ENCODE data around the gene FMNL2. TPM values are rescaled to one million over a fixed set of nuclear protein-coding genes. Genes with fewer than 3 reads are reported as not detected.
"Not testable (repeated sequence)": the region's sequence is repeated elsewhere in the genome, so short reads cannot be mapped to it uniquely, and the experiment has no call there.

FMNL2 gene
- total RNA-seq, 2 experiments from 2014 or later: 2.5 to 2.7 TPM

DNA sequence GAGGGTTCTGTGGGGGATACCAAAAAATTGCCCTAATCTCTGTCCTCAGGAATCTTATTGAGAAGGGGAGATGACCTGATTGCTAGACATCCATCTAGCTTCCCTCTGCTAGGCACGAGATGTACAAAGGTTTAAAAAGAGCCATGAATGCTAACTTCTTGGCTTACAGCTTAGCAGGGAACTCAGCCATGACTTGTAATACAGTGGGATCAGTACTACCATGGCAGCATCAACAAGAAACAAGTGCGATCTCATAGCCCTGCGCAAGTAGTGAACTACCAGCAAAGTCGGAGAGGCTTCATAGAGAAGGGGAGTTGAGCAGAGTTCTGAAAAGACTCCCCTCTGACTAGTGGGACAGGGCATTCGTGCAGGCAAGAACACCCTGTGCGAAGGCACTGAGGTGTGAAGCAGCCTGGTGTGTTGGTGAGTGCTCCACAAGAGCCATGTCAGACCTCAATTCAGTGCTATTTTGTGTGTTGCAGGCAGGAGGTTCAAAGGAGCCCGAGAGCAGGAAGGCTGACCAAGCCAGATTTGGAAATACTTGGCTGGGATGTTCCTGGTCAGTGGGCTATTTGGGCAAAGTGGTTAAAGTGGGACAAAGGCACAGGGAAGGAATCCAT lies 130.0 kb downstream of the FMNL2 start:
- Mint-ChIP-seq H3K4me3 (no peak overlapping the region), H3K27me3 (ENCODE audit: low read depth) (peaks cover 20% of the 10 kb centered on the region), H3K4me1 (ENCODE audit: low read depth) (peaks cover 9% of the 10 kb centered on the region), H3K36me3 (ENCODE audit: low read depth) (no peaks in the 10 kb centered on the region), H3K9me3 (no peaks in the 10 kb centered on the region), H3K27ac (no peak overlapping the region)
- DNase-seq: no peak
- CTCF ChIA-PET: no interaction called here
- intact Hi-C loops (cut with micrococcal nuclease): no loop called here

DNA sequence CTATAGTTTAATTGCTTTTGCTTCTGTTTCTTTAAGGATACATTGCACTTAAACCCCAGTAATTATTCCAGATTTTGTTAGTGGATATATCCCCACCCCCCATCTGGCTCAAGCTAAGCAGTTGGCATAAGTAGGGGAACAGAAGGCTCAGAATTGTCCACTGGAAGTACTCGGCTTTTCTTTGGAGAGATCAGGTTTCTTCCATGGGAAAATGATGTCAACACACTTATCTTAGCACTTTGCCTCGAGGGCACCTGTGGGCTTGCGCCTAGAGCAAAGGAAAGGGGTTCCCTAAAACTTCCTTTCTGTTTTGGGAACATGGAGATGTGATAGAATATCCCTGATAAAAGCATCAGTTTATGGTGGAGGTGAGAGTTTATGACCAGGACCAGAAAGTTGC lies 130.6 kb downstream of the FMNL2 start:
- CTCF ChIA-PET: no interaction called here
- peaks cover 9% of the 10 kb centered on the region for H3K4me1 Mint-ChIP-seq (ENCODE audit: low read depth)
- no peak overlapping the region for H3K27ac Mint-ChIP-seq
- H3K36me3 Mint-ChIP-seq (ENCODE audit: low read depth): no peaks in the 10 kb centered on the region
- H3K27me3 Mint-ChIP-seq (ENCODE audit: low read depth): peaks cover 20% of the 10 kb centered on the region
- intact Hi-C loops (cut with micrococcal nuclease): no loop called here
- no peaks in the 10 kb centered on the region for H3K9me3 Mint-ChIP-seq
- H3K4me3 Mint-ChIP-seq: no peak overlapping the region
- no peak for DNase-seq

DNA sequence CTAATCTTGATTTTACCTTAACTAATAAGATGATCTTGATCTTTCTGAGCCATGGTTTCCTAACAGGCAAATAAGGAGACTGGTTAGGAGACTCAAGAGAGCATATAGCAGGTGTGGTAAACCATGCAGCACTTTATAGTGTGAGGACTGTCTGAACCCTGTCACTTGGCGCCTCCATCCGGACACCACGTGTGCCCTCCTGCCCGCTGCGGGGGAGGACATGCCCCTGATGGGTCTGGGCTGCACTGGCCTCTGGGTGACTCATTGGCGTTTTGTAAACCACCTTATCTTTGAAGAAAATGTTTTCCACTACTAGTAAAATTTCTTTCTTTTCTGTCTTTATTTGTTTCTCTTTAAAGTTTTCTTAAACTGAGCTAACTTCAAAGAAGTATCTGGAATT lies 131.1 kb downstream of the FMNL2 start:
- H3K27me3 Mint-ChIP-seq (ENCODE audit: low read depth): peaks cover 21% of the 10 kb centered on the region
- CTCF ChIA-PET: no interaction called here
- no peaks in the 10 kb centered on the region for H3K9me3 Mint-ChIP-seq
- H3K27ac Mint-ChIP-seq: no peak overlapping the region
- H3K4me1 Mint-ChIP-seq (ENCODE audit: low read depth): peaks cover 9% of the 10 kb centered on the region
- intact Hi-C loops (cut with micrococcal nuclease): no loop called here
- no peaks in the 10 kb centered on the region for H3K36me3 Mint-ChIP-seq (ENCODE audit: low read depth)
- H3K4me3 Mint-ChIP-seq: no peak overlapping the region
- no peak for DNase-seq

DNA sequence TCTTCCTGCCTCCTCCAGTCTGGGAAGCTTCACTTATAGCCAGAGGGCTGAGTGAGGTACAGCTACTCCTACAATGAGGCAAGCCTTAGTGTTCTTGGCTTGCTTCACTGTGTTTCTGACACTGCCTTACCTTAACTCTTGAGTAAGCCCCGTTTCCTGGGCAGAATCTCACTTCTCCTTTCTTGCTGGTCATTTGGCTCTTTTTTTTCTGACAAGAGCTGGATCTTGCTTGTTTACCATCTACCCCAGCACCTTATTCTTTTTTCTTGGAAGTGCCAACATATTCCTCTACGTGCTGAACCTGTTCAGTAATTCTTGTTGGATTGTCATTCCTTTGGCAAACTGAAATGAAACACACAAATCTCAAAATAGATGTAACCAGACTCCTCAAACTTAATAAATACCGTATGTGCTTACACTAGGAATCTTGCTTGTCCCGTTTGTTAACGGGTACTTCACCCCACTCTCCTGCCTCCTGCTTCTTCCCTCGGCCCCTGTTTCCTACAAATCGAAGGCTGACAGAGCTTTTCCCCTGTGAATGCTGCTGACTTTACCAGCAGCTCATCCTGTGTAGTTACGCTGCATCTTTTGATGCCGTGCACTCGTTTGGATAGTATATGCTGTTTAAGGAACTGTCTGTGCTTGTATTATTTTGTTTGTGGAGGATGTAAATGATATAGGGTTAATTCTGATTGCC lies 132.2 kb downstream of the FMNL2 start:
- Mint-ChIP-seq H3K4me3 (no peak overlapping the region), H3K4me1 (ENCODE audit: low read depth) (peaks cover 9% of the 10 kb centered on the region), H3K27ac (no peak overlapping the region), H3K36me3 (ENCODE audit: low read depth) (no peaks in the 10 kb centered on the region), H3K9me3 (no peaks in the 10 kb centered on the region), H3K27me3 (ENCODE audit: low read depth) (peaks cover 22% of the 10 kb centered on the region)
- CTCF ChIA-PET: no interaction called here
- intact Hi-C loops (cut with micrococcal nuclease): no loop called here
- DNase-seq: no peak

DNA sequence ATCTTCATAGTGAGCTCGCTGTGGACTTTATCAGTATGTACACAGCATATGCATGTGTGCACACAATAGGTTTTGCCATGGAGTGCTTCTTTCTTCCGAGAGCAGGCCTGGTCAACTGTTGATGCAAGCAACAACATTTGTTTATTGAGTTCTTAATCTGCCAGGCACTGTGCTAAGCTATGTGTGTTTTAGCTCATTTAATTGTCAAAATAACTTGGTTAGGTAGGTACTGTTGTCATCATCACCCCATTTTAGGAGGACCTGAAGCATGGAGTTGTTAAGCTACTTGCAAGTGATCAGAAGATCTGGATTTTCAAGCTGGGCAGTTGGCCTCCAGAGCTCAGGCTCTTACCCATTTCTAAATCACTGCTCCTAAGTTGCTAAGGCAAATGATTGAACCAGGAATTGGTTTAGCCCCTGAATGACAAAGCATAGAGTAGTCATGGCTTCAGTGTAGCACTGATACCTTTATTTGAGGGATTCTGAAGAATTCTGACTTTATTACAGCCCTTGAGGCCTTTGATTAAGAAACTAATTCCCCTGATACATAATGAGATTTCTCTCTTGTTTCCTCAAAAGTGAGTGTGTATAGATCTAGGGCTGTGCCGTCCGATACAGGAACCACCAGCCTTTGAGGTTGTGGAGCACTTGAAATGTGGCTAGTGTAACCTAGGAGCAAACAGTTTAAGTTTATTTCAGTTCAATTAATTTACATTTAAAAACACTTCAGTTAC lies 132.9 kb downstream of the FMNL2 start:
- Mint-ChIP-seq H3K4me3 (no peak overlapping the region), H3K36me3 (ENCODE audit: low read depth) (no peaks in the 10 kb centered on the region), H3K4me1 (ENCODE audit: low read depth) (peaks cover 9% of the 10 kb centered on the region), H3K9me3 (no peaks in the 10 kb centered on the region), H3K27me3 (ENCODE audit: low read depth) (peaks cover 16% of the 10 kb centered on the region), H3K27ac (no peak overlapping the region)
- CTCF ChIA-PET: no interaction called here
- intact Hi-C loops (cut with micrococcal nuclease): loop anchor here (2.0 kb wide), 1 partner anchor 47 kb away; no protein-coding TSS in a partner anchor
- no peak for DNase-seq

DNA sequence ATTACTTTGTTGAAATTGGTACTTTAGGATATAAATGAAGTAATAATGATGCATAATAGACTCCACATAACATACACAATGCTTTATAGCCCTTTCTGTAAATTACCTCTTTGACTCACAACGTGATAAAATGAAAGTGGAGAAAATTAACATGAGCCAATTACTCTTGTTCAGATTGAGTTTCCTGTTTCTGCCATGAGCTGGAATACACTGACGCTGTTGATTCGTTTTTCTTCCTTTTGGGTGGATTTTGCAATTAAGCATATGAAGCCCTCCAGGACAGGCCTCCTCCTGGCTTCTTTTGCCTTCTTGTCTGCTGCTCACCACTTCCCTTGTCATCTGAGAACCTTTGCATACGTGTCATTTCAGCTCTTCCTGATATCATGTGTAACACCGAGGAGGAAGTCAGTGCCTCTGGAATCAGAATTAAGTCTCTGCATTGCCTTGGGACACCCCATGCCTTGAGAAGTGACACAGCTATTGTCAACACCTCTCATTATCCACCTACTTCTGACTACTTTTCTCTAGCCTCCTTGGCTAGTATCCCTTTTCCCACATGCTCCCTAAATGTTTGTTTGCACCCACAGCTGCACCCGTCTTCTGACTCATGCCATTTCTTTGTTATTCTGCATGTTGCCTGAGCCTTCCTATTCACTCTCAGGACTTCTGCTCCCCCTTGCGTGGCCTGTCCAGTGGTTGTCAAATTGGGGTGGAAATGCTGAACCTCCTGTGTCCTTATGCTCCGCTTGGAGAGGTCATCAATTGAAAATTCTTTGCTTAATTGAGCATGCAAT lies 134.1 kb downstream of the FMNL2 start:
- DNase-seq: no peak
- Mint-ChIP-seq H3K4me1 (ENCODE audit: low read depth) (peaks cover 9% of the 10 kb centered on the region), H3K9me3 (no peaks in the 10 kb centered on the region), H3K27ac (no peak overlapping the region), H3K27me3 (ENCODE audit: low read depth) (peaks cover 15% of the 10 kb centered on the region), H3K36me3 (ENCODE audit: low read depth) (no peaks in the 10 kb centered on the region), H3K4me3 (no peak overlapping the region)
- intact Hi-C loops (cut with micrococcal nuclease): loop anchor here (2.0 kb wide), 1 partner anchor 48 kb away; no protein-coding TSS in a partner anchor
- CTCF ChIA-PET: no interaction called here

DNA sequence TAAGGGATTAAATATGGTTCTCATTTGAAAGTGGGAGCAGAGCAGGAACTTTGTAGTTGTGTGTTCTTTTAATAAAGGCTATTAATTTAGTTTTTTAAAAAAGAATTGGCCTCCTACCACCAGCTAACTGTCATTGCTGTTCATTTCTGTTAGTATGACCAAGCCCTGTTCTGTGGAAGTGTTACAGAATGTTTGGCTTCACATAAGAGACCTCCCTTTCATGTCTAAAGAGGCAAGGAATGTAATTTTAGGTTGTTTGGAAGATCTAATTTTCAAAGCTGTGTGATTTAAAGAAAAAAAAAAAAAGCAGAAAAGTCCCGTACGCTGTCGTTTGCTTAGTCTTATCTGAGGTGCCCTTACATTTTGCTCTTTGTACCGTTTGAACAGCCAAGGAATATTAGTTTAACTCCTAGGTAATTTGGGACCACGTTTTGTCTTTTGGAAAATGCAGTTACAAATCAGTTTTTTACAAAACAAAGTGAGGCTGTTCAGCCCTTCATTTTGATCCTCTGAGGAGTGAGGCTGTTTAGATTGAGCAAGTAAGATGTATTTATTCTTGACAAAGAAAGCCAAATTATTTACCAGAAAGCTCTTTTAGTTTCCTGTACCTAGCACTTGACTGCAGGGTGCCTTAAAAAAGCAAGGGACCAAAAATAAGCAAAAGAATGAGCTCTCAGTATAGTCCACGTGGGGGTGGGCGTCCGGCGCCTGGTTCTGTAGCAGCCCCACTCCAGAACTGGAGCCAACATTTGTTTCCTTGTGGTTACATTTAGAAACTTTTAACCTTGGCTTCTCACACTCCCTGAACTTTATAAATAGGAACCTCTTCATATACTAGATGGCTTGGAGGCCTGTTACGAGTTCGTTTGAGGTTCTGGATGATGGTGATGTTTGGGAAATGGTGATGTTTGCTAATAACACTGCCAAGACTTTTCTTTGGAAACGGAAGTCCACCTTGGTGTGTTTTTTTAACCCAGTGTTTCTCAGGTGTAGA lies 136.2 kb downstream of the FMNL2 start:
- H3K4me1 Mint-ChIP-seq (ENCODE audit: low read depth): peaks cover 9% of the 10 kb centered on the region
- no peak for DNase-seq
- CTCF ChIA-PET: interaction anchor here (0.7 kb wide), 1 partner anchor 502 kb away, joined by 3 read pairs; no protein-coding TSS in a partner anchor
- no peak overlapping the region for H3K4me3 Mint-ChIP-seq
- H3K36me3 Mint-ChIP-seq (ENCODE audit: low read depth): no peaks in the 10 kb centered on the region
- peaks cover 7% of the 10 kb centered on the region for H3K27me3 Mint-ChIP-seq (ENCODE audit: low read depth)
- H3K9me3 Mint-ChIP-seq: no peaks in the 10 kb centered on the region
- no peak overlapping the region for H3K27ac Mint-ChIP-seq
- intact Hi-C loops (cut with micrococcal nuclease): no loop called here

DNA sequence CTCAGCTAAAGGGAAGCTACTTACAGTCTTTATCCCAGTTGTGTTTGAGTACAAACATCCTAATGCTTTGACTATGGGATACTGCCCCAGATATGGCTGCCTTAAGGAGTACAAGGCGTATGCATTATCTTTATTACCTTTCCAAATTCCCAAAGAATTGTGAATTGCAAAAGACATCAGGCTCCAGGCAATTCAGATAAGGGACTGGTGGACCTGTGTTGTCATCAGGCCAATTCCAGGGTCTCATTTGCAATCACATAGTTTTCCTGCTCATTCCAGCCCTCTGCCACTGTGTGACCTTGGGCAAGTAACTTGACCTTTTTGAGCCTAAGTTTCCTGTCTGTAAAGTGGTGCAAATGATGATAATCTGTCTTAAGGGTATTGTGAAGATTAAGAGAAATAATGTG lies 137.5 kb downstream of the FMNL2 start:
- Mint-ChIP-seq H3K27ac (no peak overlapping the region), H3K27me3 (ENCODE audit: low read depth) (peaks cover 5% of the 10 kb centered on the region), H3K4me3 (no peak overlapping the region), H3K4me1 (ENCODE audit: low read depth) (peaks cover 9% of the 10 kb centered on the region), H3K36me3 (ENCODE audit: low read depth) (no peaks in the 10 kb centered on the region), H3K9me3 (no peaks in the 10 kb centered on the region)
- DNase-seq: no peak
- intact Hi-C loops (cut with micrococcal nuclease): no loop called here
- CTCF ChIA-PET: no interaction called here

DNA sequence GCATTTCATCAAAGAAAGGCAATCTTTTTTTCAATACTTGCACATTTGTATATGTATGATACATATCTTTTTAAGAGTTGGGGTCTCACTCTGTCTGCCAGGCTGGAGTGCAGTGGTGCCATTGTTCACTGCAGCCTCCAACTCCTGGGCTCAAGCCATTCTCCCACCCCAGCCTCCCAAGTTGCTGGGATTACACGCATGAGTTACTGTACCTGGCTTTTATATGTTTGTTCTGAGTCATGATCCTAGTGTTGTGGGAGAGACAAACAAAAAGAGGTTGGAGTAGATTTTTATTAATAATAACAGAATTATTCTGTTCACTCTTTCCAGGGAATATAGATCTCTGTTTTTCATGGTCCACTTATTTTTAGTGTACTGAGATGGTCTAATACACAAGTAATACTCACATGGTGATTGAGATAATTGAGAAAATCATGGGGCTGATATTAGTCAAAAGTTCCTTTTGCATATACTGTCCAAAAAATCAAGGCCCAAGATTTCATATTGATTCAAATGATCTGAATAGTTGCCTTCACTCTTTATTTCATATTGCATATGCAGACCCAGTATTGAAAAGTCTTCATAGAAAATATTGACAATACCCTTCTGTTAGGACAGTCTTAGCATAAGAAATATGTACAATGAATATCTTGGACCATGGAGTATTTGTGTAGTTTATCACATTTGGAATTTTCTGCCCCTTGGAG lies 138.3 kb downstream of the FMNL2 start:
- no peak for DNase-seq
- Mint-ChIP-seq H3K27me3 (ENCODE audit: low read depth) (peaks cover 8% of the 10 kb centered on the region), H3K4me1 (ENCODE audit: low read depth) (peaks cover 9% of the 10 kb centered on the region), H3K4me3 (no peak overlapping the region), H3K27ac (no peak overlapping the region), H3K36me3 (ENCODE audit: low read depth) (no peaks in the 10 kb centered on the region), H3K9me3 (no peaks in the 10 kb centered on the region)
- intact Hi-C loops (cut with micrococcal nuclease): no loop called here
- CTCF ChIA-PET: no interaction called here

DNA sequence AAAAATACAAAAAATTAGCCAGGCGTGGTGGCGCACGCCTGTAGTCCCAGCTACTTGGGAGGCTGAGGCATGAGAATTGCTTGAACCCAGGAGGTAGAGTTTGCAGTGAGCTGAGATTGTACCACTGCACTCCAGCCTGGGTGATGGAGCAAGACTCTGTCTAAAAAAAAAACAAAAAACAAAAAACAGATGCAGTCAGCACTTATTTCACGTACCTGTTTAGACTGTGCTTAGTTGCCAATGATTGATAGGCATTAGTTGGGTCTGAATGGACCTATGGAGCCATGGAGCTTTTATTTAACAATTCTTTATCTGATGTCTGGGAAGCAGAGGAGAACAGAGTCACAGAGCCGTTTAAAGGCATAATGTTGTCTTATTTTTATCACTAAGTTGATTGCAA lies 139.5 kb downstream of the FMNL2 start:
- H3K9me3 Mint-ChIP-seq; intact Hi-C loops (cut with micrococcal nuclease); H3K4me3 Mint-ChIP-seq; DNase-seq; H3K4me1 Mint-ChIP-seq (ENCODE audit: low read depth); H3K36me3 Mint-ChIP-seq (ENCODE audit: low read depth); H3K27me3 Mint-ChIP-seq (ENCODE audit: low read depth); H3K27ac Mint-ChIP-seq: not testable (repeated sequence)
- CTCF ChIA-PET: interaction anchor here (1.2 kb wide), 1 partner anchor 13 kb away, joined by 4 read pairs; no protein-coding TSS in a partner anchor

DNA sequence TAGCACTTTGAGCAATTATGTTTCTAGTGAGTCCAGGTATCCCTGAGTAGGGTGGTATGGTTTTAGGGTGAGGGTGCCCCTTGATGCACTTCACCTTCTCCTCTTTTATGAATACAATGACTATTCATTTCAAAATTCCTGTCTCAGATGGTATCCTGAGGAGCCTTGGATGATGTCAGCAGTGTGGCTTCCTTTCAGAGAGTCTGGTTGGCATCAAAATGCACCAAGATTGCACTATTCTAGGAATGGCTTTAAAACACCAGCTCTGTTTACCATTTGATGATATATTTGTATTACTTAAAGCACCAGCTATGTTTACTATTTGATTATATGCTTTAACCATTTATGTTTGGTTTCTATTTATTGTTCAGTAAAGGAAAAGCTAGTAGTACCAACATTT lies 141.0 kb downstream of the FMNL2 start:
- Mint-ChIP-seq H3K27ac (no peak overlapping the region), H3K36me3 (ENCODE audit: low read depth) (no peaks in the 10 kb centered on the region), H3K4me3 (no peak overlapping the region), H3K9me3 (no peaks in the 10 kb centered on the region), H3K4me1 (ENCODE audit: low read depth) (no peaks in the 10 kb centered on the region), H3K27me3 (ENCODE audit: low read depth) (peaks cover 7% of the 10 kb centered on the region)
- intact Hi-C loops (cut with micrococcal nuclease): no loop called here
- DNase-seq: no peak
- CTCF ChIA-PET: no interaction called here

All from activated naive CD4-positive, alpha-beta T cell treated with anti-CD3 and anti-CD28 coated beads for 36 hours (primary cell).